H1 (cell line): Measurements from ENCODE around the gene CISTR. TPM values are rescaled to one million over a fixed set of nuclear protein-coding genes. Genes with fewer than 3 reads are reported as not detected.

Experiments used
- CHD2 ChIP-seq: IDR thresholded peaks from 2 replicates; pipeline ENCODE4 v1.6.1; 2012; ENCODE audit warnings: low read length, improper control_type of control experiment
- KDM4A ChIP-seq: IDR thresholded peaks from one replicate; pipeline ENCODE4 v1.7.1; 2012; ENCODE audit warnings: low read depth, mild to moderate bottlenecking, moderate library complexity, low read length, inconsistent platforms; ENCODE audit not compliant: severe bottlenecking
- polyA plus RNA-seq, 7 experiments: library from polyadenylated mRNA; depleted of rRNA in 3 of 7; stranded (reverse) in 5 of 7; unstranded in 2 of 7; fragments of >200 nt in 5 of 7; fragments of 200-250 nt in 2 of 7; gene quantifications; 1 replicate in 5 of 7; 2 replicates in 1 of 7; 4 replicates in 1 of 7; pipeline versions ENCODE4 v1.2.1 to v1.2.3, GENCODE V29; 2011 to 2013; ENCODE audit warnings: missing spikeins in 2 of 7, mixed read lengths in 2 of 7
- total RNA-seq: library from RNA; stranded (reverse); fragmentation: NEBNext Ultra II Directional; extraction: Animal tissue kit (Norgen Biotek cat#: 25700); gene quantifications from 2 replicates; pipeline ENCODE4 v1.2.1, GENCODE V29; 2021
- TF ChIP-seq, protein P1 (sequence below): IDR thresholded peaks from 2 replicates; pipeline ENCODE4 v1.6.1; 2012; ENCODE audit warnings: low read length, inconsistent platforms

The CISTR gene
- total and polyA plus RNA-seq, 2 of the 8 experiments (the other 6 are each of a cell fraction or from before 2014, with no cell fraction given) = not detected

DNA sequence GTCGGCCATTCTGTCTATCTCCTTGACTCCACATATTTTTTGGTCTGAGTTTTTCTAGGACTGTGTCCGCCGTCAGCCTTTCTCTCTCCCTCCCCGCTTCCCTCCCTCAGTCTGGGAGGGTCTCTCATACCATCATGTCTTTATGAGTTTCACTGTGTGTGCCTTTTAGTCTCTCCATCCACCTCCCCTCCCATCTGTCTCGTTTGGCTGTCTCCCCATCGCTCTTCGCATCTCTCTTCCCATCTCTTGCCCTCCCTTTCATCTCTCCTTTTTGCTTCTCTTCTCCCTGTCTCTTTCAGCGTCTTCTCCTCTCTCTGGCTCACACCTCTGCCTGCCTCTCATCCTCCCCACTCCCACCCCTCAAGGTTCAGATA lies 6.9 kb upstream of the CISTR start (continued):
- TF ChIP-seq CHD2 (no peak), KDM4A (no peak)
- TF ChIP-seq, protein P1, sequence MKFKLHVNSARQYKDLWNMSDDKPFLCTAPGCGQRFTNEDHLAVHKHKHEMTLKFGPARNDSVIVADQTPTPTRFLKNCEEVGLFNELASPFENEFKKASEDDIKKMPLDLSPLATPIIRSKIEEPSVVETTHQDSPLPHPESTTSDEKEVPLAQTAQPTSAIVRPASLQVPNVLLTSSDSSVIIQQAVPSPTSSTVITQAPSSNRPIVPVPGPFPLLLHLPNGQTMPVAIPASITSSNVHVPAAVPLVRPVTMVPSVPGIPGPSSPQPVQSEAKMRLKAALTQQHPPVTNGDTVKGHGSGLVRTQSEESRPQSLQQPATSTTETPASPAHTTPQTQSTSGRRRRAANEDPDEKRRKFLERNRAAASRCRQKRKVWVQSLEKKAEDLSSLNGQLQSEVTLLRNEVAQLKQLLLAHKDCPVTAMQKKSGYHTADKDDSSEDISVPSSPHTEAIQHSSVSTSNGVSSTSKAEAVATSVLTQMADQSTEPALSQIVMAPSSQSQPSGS = no peak
